Activated naive CD4-positive, alpha-beta T cell treated with anti-CD3 and anti-CD28 coated beads, Interleukin-2, amount 10 ng/mL, durations not matched to agents 7 days and 5 days (primary cell): ENCODE data around the gene LRRC15.

Source experiments
- CTCF ChIA-PET: fragments of 350-600 bp; sonication (Branson Sonifier 250); formaldehyde crosslinking; loops from one replicate; lab custom pipeline; 2021; ENCODE audit warnings: antibody characterized with exemption; lab: Charles Lee
- DNase-seq: peaks from one replicate; pipeline ENCODE4 v3.0.0-alpha.2; 2020
- H3K27ac Mint-ChIP-seq: one replicate; pipeline ENCODE4 v1.8.0; 2021; ENCODE audit warnings: mild to moderate bottlenecking, moderate library complexity, mixed read lengths
- H3K27me3 Mint-ChIP-seq: one replicate; pipeline ENCODE4 v1.8.0; 2021; ENCODE audit warnings: mild to moderate bottlenecking, mixed read lengths
- H3K36me3 Mint-ChIP-seq: one replicate; pipeline ENCODE4 v1.8.0; 2021; ENCODE audit warnings: mixed read lengths
- H3K4me1 Mint-ChIP-seq: one replicate; pipeline ENCODE4 v1.8.0; 2021; ENCODE audit warnings: mixed read lengths
- H3K4me3 Mint-ChIP-seq: one replicate; pipeline ENCODE4 v1.8.0; 2021; ENCODE audit warnings: mild to moderate bottlenecking, moderate library complexity, mixed read lengths
- H3K9me3 Mint-ChIP-seq: one replicate; pipeline ENCODE4 v1.8.0; 2021; ENCODE audit warnings: mixed read lengths

The LRRC15 gene

DNA sequence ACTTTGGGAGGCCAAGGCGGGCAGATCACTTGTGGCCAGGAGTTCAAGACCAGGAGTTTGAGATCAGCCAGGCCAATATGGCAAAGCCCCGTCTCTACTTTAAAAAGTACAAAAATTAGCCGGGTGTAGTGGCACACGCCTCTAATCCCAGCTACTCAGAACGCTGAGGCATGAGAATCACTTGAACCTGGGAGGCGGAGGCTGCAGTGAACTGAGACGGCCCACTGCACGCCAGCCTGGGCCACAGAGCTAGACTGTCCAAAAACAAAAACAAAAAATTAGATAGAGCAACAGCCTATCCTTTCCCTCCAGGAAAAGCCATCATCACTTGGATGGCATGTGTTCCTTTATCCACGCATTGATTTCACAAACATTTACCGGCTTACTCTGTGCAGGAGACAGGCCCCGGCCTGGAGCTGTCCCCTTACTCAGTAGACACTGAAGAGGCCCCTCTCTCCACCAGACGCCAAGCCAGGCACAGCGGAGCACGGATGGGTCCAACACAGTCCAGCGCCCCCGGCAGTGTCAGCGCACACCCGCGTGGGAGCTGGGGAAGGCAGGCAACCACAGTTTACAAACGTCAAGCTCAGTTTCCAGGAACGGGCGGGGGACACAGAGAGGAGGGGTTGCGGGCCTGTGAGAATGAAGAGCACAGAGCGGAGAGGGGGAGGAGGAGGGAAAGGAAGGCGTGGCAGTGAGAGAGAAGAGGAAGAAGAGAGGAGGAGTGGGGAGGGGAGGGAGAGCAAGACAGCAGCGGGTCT lies 26.4 kb upstream of the LRRC15 start:
- H3K36me3 Mint-ChIP-seq = peaks cover 2% of the 10 kb centered on the region
- peak overlapping the region; percentile 68 for H3K4me3 Mint-ChIP-seq
- peaks cover 58% of the 10 kb centered on the region for H3K4me1 Mint-ChIP-seq
- H3K27me3 Mint-ChIP-seq = peaks cover 24% of the 10 kb centered on the region
- peak overlapping the region; percentile 76 for H3K27ac Mint-ChIP-seq
- CTCF ChIA-PET = interaction anchor here (1.0 to 3.8 kb wide), 3 partner anchors 8 to 76 kb away, joined by 3 to 15 read pairs (median 6); no protein-coding TSS in a partner anchor
- peak; percentile 85 for DNase-seq
- H3K9me3 Mint-ChIP-seq = peaks cover 1% of the 10 kb centered on the region

GRCh38 chr3:194395212-194395611 lies 25.7 kb upstream of the LRRC15 start:
- CTCF ChIA-PET = interaction anchor here (1.2 to 3.8 kb wide), 4 partner anchors 9 to 51 kb away, joined by 3 to 15 read pairs (median 4); no protein-coding TSS in a partner anchor
- peak overlapping the region; percentile 76 for H3K27ac Mint-ChIP-seq
- peaks cover 4% of the 10 kb centered on the region for H3K36me3 Mint-ChIP-seq
- no peak for DNase-seq
- peaks cover 57% of the 10 kb centered on the region for H3K4me1 Mint-ChIP-seq
- H3K27me3 Mint-ChIP-seq = peaks cover 30% of the 10 kb centered on the region
- peaks cover 7% of the 10 kb centered on the region for H3K9me3 Mint-ChIP-seq
- H3K4me3 Mint-ChIP-seq = peak overlapping the region; percentile 68

DNA sequence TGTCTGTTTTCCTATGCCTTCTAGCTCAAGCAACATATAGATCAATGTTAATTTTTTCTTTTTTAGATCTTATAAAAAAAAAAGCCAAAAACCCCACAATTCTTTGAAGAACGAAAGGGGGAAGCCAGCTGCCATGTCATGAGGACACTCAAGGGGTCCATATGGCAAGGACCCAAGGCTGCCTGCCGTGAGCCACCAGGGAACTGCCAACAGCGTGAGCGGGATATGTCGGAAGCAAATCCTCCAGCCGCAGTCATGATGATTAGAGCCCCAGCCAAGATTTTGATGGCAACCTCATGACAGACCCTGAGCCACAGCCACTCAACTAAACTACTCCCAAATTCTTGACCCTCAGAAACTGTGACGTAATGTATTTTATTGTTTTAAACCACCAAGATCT lies 23.0 kb upstream of the LRRC15 start:
- CTCF ChIA-PET = no interaction called here
- peaks cover 9% of the 10 kb centered on the region for H3K9me3 Mint-ChIP-seq
- peaks cover 38% of the 10 kb centered on the region for H3K27me3 Mint-ChIP-seq
- H3K27ac Mint-ChIP-seq = no peak overlapping the region
- H3K36me3 Mint-ChIP-seq = peaks cover 4% of the 10 kb centered on the region
- no peak for DNase-seq
- H3K4me1 Mint-ChIP-seq = peaks cover 31% of the 10 kb centered on the region
- no peak overlapping the region for H3K4me3 Mint-ChIP-seq

- H3K4me3 Mint-ChIP-seq = no peak overlapping the region
- peaks cover 9% of the 10 kb centered on the region for H3K9me3 Mint-ChIP-seq
- peaks cover 38% of the 10 kb centered on the region for H3K27me3 Mint-ChIP-seq
- peaks cover 4% of the 10 kb centered on the region for H3K36me3 Mint-ChIP-seq
- DNase-seq = no peak
- CTCF ChIA-PET = no interaction called here
- no peak overlapping the region for H3K27ac Mint-ChIP-seq
- H3K4me1 Mint-ChIP-seq = peaks cover 16% of the 10 kb centered on the region
Measured at GRCh38 chr3:194390835-194391234, 21.3 kb upstream of the LRRC15 start.

GRCh38 chr3:194389269-194389668 lies 19.7 kb upstream of the LRRC15 start:
- H3K4me1 Mint-ChIP-seq = no peaks in the 10 kb centered on the region
- peaks cover 46% of the 10 kb centered on the region for H3K27me3 Mint-ChIP-seq
- CTCF ChIA-PET = no interaction called here

GRCh38 chr3:194387926-194388418 lies 18.4 kb upstream of the LRRC15 start:
- Mint-ChIP-seq H3K9me3 (peaks cover 9% of the 10 kb centered on the region), H3K27ac (no peak overlapping the region), H3K4me1 (no peaks in the 10 kb centered on the region), H3K4me3 (no peak overlapping the region), H3K27me3 (peaks cover 55% of the 10 kb centered on the region), H3K36me3 (peaks cover 1% of the 10 kb centered on the region)
- CTCF ChIA-PET = no interaction called here
- no peak for DNase-seq

More at GRCh38 chr3:194389269-194389668, 19.7 kb upstream of the LRRC15 start:
- no peak overlapping the region for H3K27ac Mint-ChIP-seq
- peaks cover 9% of the 10 kb centered on the region for H3K9me3 Mint-ChIP-seq
- H3K36me3 Mint-ChIP-seq = peaks cover 1% of the 10 kb centered on the region
- no peak overlapping the region for H3K4me3 Mint-ChIP-seq
- DNase-seq = no peak

GRCh38 chr3:194387276-194387675 lies 17.7 kb upstream of the LRRC15 start:
- Mint-ChIP-seq H3K36me3 (peaks cover 1% of the 10 kb centered on the region), H3K27me3 (peaks cover 53% of the 10 kb centered on the region), H3K4me1 (no peaks in the 10 kb centered on the region), H3K9me3 (peaks cover 9% of the 10 kb centered on the region), H3K4me3 (no peak overlapping the region), H3K27ac (no peak overlapping the region)
- CTCF ChIA-PET = interaction anchor here (1.0 kb wide), 1 partner anchor 44 kb away, joined by 4 read pairs; no protein-coding TSS in a partner anchor
- DNase-seq = no peak

GRCh38 chr3:194386648-194387047 lies 17.1 kb upstream of the LRRC15 start:
- Mint-ChIP-seq H3K36me3 (peaks cover 1% of the 10 kb centered on the region), H3K27ac (no peak overlapping the region), H3K9me3 (peaks cover 9% of the 10 kb centered on the region), H3K27me3 (peaks cover 50% of the 10 kb centered on the region), H3K4me1 (no peaks in the 10 kb centered on the region), H3K4me3 (no peak overlapping the region)
- DNase-seq = no peak
- CTCF ChIA-PET = interaction anchor here (1.0 kb wide), 1 partner anchor 43 kb away, joined by 4 read pairs; no protein-coding TSS in a partner anchor

- Mint-ChIP-seq H3K27me3 (peaks cover 53% of the 10 kb centered on the region), H3K9me3 (peaks cover 8% of the 10 kb centered on the region), H3K36me3 (peaks cover 1% of the 10 kb centered on the region), H3K4me1 (no peaks in the 10 kb centered on the region), H3K27ac (no peak overlapping the region), H3K4me3 (no peak overlapping the region)
- CTCF ChIA-PET = no interaction called here
- DNase-seq = no peak
Measured at GRCh38 chr3:194386066-194386465, 16.5 kb upstream of the LRRC15 start.

GRCh38 chr3:194384569-194385001 lies 15.0 kb upstream of the LRRC15 start:
- Mint-ChIP-seq H3K27me3 (peaks cover 48% of the 10 kb centered on the region), H3K36me3 (no peaks in the 10 kb centered on the region), H3K4me1 (no peaks in the 10 kb centered on the region), H3K9me3 (peaks cover 2% of the 10 kb centered on the region), H3K4me3 (no peak overlapping the region), H3K27ac (no peak overlapping the region)
- CTCF ChIA-PET = no interaction called here
- DNase-seq = no peak

DNA sequence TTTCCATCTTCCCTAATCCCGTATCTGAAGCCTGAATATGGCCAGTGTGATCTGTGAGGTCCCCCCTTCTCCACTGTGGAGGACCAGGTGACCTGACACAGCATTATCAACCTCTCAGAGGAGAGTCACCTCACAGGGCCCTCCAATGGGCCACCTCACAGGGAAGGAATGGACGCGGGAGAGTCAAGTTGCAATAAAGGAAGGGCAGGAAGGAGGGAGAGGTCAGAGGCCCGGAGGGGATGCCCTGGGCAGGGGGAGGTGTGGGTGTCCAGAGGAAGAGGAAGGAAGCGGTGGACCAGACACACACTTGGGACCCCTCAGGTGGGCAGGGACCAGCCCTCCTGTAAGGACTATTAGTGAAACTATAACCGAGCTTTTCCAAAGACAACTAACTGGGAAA lies 14.6 kb upstream of the LRRC15 start:
- Mint-ChIP-seq H3K27me3 (peaks cover 48% of the 10 kb centered on the region), H3K9me3 (no peaks in the 10 kb centered on the region), H3K4me3 (no peak overlapping the region), H3K27ac (no peak overlapping the region), H3K4me1 (no peaks in the 10 kb centered on the region), H3K36me3 (no peaks in the 10 kb centered on the region)
- peak; percentile 13 for DNase-seq
- CTCF ChIA-PET = no interaction called here

DNA sequence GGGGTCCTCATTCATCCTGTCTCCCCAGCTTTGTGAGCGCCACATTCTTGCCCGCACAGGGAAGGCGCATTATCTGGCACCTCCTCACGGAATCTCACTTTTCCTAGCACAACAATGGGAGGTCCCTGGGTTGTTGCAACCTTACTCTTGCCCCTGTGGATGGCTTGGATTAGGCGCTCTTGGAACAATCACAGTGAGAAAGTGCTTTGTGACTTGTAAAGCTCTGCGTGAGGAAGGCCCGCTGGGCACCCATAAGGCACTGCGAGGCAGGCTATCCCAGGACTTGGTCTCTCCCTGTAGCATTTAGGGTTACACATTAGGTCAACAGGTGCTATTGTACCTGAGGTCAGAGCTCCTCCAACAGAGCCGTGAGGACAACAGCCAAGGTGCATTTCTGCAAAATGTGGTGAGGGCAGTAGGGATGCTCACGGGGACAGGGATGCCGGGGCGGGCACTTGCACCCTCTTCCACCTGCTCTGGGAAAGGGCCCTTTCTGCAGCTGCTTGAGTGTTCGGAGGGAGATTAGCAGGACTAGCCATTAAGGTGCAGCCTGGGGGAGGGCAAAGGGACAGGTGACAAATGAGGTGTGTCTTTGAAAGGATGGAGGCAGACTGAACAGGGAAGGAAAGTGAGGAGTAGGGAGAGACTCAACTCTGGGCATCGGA lies 13.9 kb upstream of the LRRC15 start:
- Mint-ChIP-seq H3K9me3 (no peaks in the 10 kb centered on the region), H3K27me3 (peaks cover 53% of the 10 kb centered on the region), H3K36me3 (no peaks in the 10 kb centered on the region), H3K4me3 (no peak overlapping the region), H3K4me1 (no peaks in the 10 kb centered on the region), H3K27ac (no peak overlapping the region)
- CTCF ChIA-PET = no interaction called here
- peak; percentile 7 for DNase-seq

GRCh38 chr3:194382892-194383223 lies 13.3 kb upstream of the LRRC15 start:
- H3K4me1 Mint-ChIP-seq = no peaks in the 10 kb centered on the region
- DNase-seq = peak; percentile 16
- no peak overlapping the region for H3K4me3 Mint-ChIP-seq
- no peaks in the 10 kb centered on the region for H3K9me3 Mint-ChIP-seq
- H3K27me3 Mint-ChIP-seq = peaks cover 54% of the 10 kb centered on the region
- H3K27ac Mint-ChIP-seq = no peak overlapping the region
- CTCF ChIA-PET = no interaction called here
- no peaks in the 10 kb centered on the region for H3K36me3 Mint-ChIP-seq

GRCh38 chr3:194382196-194382891 lies 12.8 kb upstream of the LRRC15 start:
- H3K27ac Mint-ChIP-seq = no peak overlapping the region
- no peak overlapping the region for H3K4me3 Mint-ChIP-seq
- H3K9me3 Mint-ChIP-seq = no peaks in the 10 kb centered on the region
- H3K36me3 Mint-ChIP-seq = no peaks in the 10 kb centered on the region
- no peak for DNase-seq
- CTCF ChIA-PET = no interaction called here
- H3K4me1 Mint-ChIP-seq = no peaks in the 10 kb centered on the region
- peaks cover 50% of the 10 kb centered on the region for H3K27me3 Mint-ChIP-seq
